ENCODE measurements around the gene DRAM2. TPM values are rescaled to one million over a fixed set of nuclear protein-coding genes. Genes with fewer than 3 reads are reported as not detected.

Gene DRAM2
- total RNA-seq, 1 experiment from 2014 or later = 60.6 TPM

DNA sequence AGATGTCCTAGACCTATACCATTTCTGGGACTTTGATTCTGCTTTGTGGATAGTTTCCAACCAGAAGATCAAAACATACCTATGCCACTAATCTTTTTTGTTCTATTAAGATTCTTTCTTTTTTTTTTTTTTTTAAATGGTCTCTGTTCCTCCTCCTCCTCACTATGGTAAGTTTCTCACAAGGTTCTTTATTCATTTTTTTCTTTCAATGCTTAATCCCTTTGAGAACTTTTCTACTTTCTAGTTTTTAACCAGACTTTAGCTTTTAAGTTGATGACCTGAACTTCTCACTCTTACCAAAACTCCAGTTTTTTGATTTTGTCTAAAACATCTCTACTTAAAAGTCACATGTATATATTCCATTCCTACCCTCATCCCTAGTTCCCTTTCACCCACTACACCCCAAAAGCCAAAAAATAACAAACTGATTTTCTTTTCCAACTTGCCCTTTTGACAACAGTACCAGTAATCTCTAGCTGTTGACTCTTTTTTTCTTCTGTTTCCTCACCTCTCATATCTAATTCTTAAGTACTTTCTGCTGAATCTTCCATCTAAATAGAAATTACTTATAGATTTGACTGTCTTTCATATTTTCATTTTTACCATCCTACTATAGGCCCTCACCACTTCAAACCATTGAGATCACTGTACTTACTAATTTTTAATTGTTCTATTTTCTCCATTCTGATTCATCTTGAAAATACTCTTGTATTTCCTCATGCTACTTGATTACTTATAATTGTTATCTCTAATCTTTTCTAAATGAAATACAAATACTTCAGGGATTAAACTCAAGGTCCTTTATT, 6.3 kb upstream of the DRAM2 start:
- no peak for DNase-seq (ENCODE audit: low read depth)
- in situ Hi-C loops (cut with HindIII; ENCODE audit: low pct_unique_long_range_greater_than_20kb, low sequenced_read_pairs) = no loop called here

DNA sequence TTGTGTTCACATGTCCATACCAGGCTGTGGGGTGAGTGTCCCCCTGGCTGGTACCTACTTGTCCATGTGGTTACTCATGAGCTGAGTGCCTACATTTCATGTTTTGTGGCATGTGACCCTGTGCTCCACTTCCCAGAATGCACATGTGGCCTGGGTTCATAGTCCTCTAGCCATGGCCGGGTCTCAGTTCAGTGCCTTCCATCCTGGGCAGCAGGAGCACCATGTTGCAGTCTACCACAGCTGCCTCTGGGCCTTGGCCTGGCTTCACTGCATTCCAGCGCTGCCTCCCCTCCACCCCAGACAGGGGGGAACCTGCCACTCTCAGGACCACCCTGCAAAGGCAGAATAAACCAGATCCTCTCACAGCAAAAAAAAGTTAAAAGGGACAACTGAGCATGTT, 5.6 kb upstream of the DRAM2 start:
- in situ Hi-C loops (cut with HindIII; ENCODE audit: low pct_unique_long_range_greater_than_20kb, low sequenced_read_pairs) = no loop called here
- DNase-seq (ENCODE audit: low read depth) = no peak

GRCh38 chr1:111142356-111142975, 2.6 kb upstream of the DRAM2 start:
- DNase-seq (ENCODE audit: low read depth) = no peak
- in situ Hi-C loops (cut with HindIII; ENCODE audit: low pct_unique_long_range_greater_than_20kb, low sequenced_read_pairs) = no loop called here

DNA sequence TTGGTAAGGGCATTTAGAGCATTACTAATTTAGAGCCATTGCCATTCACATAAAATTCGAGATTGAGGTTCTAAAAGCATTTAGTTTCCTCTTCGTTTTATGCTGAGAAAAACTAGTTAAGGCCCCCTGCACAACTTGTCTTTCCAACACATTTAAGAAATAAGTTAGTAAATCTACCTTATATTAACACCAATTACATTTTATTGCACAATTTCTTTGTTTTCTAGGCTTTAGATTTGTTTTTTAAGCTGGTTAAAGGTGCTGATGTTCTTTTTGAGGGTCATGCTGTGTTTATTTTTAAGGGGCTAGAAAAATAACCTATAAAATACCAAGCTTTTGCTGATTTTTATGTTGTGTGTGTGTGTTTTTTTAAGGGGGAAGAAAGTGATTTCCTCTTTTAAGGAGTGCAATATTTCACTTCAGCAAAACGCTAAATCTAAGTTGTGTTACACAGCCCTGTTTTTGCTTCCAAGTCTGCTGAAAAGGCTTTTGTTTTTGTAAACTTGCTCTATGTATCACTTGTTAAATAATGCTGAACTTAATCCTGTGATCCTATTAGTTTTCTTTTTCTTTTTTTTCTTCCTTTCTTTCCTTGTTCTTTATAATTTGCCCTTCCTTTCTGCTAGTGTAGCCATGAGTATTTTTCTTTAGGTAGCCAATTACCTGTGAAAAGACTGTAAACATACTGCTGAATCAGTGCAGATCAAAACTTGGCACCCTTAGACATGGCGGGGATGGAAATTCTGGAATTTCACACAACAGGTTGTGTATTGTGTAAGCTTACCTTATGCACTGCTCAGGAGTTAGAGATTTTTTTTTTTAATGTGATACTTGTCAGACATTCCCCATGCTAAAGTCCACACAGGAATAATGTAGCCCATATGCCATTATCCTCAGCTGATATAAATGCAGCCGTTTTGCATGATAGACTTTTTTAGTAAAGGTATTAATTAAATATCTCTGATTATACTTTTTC, 1.6 kb upstream of the DRAM2 start:
- DNase-seq (ENCODE audit: low read depth) = no peak
- in situ Hi-C loops (cut with HindIII; ENCODE audit: low pct_unique_long_range_greater_than_20kb, low sequenced_read_pairs) = no loop called here

GRCh38 chr1:111140680-111140967, 731 bp upstream of the DRAM2 start:
- no peak for DNase-seq (ENCODE audit: low read depth)
- in situ Hi-C loops (cut with HindIII; ENCODE audit: low pct_unique_long_range_greater_than_20kb, low sequenced_read_pairs) = no loop called here

DNA sequence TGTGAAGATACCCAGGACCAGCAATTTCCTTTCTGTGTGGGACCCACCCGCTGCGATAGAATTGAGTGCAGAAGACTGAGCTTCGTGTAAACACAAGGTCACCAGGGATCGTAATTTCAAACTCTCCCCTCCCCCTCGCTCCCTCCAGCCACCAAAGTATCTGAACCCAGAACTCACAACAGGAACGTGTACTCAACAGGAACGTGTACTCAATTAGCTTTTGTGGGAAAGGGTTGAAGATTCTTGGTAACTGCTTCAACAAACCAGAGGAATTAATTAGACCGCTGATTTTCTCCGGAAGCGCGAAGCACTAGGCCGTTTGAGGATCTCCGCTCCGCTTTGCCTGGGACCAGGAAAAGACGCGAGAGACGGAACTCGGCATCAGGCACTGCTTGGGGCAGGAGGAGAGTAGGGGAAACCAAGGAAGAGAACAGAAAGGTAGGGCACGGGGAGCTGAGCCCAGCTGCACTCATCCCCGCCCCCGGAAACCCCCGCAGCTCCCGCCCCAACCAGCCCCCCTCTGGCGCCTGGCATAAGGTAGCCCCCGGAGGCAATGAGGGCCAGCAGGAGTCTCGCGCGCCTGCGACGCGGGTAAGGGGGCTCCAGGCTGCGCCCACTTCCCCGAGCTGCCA, 453 bp downstream of the DRAM2 start:
- in situ Hi-C loops (cut with HindIII; ENCODE audit: low pct_unique_long_range_greater_than_20kb, low sequenced_read_pairs) = no loop called here
- DNase-seq (ENCODE audit: low read depth) = peak; percentile 30

- in situ Hi-C loops (cut with HindIII; ENCODE audit: low pct_unique_long_range_greater_than_20kb, low sequenced_read_pairs) = no loop called here
- no peak for DNase-seq (ENCODE audit: low read depth)
These were observed 6.0 kb downstream of the DRAM2 start for GRCh38 chr1:111133866-111134265.

DNA sequence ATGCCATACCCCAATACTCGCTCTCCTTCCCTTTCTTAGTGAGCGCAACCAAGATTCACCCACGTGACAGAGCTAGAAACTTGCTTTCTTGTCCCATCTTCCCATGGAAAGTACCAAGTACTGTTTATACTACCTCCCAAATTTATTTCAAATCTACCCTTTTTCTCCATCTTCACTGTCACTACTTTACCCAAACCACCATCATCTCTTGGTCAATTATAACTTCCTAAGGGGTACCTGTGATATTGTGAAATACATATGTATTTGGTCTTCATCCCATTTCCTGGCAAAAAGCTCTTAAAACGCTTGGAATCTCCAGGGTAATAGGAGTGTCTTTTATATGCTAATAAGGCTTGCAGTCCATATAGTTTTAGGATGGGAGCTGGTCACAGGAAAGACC, 8.2 kb downstream of the DRAM2 start:
- no peak for DNase-seq (ENCODE audit: low read depth)
- in situ Hi-C loops (cut with HindIII; ENCODE audit: low pct_unique_long_range_greater_than_20kb, low sequenced_read_pairs) = no loop called here

- in situ Hi-C loops (cut with HindIII; ENCODE audit: low pct_unique_long_range_greater_than_20kb, low sequenced_read_pairs) = no loop called here
- no peak for DNase-seq (ENCODE audit: low read depth)
These were observed 10.5 kb downstream of the DRAM2 start for GRCh38 chr1:111129376-111129775.

- in situ Hi-C loops (cut with HindIII; ENCODE audit: low pct_unique_long_range_greater_than_20kb, low sequenced_read_pairs) = no loop called here
These were observed 11.8 kb downstream of the DRAM2 start for GRCh38 chr1:111127923-111128643.

GRCh38 chr1:111126354-111126753, 13.5 kb downstream of the DRAM2 start:
- DNase-seq (ENCODE audit: low read depth) = no peak

More at GRCh38 chr1:111127923-111128643, 11.8 kb downstream of the DRAM2 start:
- no peak for DNase-seq (ENCODE audit: low read depth)

DNA sequence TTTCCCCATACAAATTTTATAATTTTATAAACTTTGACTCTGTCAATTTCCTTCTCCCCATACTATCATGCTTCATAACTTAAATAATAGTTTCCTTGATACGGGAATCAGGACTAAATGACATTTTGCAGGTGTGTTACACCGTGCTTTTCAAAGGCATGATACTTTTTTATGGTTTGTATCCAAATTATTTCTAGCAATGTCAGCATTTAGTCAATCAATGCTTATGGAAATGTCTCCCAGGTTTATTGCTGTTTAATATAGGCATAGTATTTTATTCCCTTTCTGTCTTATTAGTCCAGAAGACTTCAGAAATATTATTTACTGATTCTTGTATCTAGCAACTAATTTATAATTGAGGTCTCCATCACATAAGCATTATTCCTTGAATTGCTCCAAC, 23.4 kb downstream of the DRAM2 start:
- DNase-seq (ENCODE audit: low read depth) = no peak
- in situ Hi-C loops (cut with HindIII; ENCODE audit: low pct_unique_long_range_greater_than_20kb, low sequenced_read_pairs) = no loop called here

More at GRCh38 chr1:111126354-111126753, 13.5 kb downstream of the DRAM2 start:
- in situ Hi-C loops (cut with HindIII; ENCODE audit: low pct_unique_long_range_greater_than_20kb, low sequenced_read_pairs) = no loop called here

GRCh38 chr1:111110197-111110899, 29.5 kb downstream of the DRAM2 start:
- in situ Hi-C loops (cut with HindIII; ENCODE audit: low pct_unique_long_range_greater_than_20kb, low sequenced_read_pairs) = no loop called here
- DNase-seq (ENCODE audit: low read depth) = peak; percentile 2

DNA sequence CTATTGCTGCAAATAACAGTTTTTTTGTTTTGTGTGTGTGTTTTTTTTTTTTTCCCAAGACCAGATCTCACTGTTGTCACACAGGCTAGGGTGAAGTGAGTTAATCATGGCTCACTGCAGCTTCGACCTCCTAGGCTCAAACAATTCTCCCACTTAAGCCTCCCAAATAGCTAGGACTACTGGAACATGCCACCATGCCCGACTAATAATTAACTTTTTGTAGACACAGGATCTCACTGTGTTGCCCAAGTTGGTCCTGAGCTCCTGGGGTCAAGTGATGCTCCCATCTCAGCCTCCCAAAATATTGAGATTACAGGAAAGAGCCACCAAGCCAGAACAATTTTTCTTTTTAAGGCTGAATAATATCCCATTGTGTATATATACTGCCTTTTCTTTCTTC, 34.9 kb downstream of the DRAM2 start:
- DNase-seq (ENCODE audit: low read depth) = no peak
- in situ Hi-C loops (cut with HindIII; ENCODE audit: low pct_unique_long_range_greater_than_20kb, low sequenced_read_pairs) = no loop called here

DNA sequence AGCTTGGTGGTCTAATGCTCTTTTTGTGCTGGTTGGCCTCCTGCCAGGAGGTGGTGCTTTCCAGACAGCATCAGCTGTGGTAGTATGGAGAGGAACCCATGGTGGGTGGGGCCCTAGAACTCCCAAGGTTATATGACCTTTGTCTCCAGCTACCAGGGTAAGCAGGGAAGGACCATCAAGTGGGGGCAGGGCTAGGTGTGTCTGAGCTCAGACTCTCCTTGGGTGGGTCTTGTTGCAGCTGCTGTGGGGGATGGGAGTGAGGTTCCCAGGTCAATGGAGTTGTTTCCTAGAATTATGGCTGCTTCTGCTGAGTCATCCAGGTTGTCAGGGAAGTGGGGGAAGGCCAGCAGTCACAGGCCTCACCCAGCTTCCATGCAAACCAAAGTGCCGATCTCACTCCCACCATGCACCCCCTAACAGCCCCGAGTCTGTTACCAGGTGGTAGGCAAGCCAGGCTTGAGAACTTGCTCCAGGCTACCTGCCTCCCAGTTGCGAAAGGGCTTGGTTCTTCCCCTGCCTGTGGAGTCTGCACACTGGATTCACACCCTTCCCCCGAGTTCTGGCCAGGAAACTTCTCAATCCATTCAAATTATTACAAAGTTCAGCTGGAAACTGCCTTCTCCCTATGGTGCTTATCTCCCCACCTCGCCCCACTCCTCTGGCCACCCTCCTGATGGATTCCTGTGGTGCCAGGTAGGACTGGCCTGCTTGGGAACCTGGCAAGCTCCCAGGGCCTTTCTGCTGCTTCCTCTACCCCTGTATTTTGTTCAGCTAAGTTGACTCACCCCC, 37.8 kb downstream of the DRAM2 start:
- in situ Hi-C loops (cut with HindIII; ENCODE audit: low pct_unique_long_range_greater_than_20kb, low sequenced_read_pairs) = no loop called here

GRCh38 chr1:111099289-111099688, 40.6 kb downstream of the DRAM2 start:
- no peak for DNase-seq (ENCODE audit: low read depth)
- in situ Hi-C loops (cut with HindIII; ENCODE audit: low pct_unique_long_range_greater_than_20kb, low sequenced_read_pairs) = no loop called here

More for the DNA sequence above, 37.8 kb downstream of the DRAM2 start:
- DNase-seq (ENCODE audit: low read depth) = peak; percentile 2
